GM12875 (cell line): ENCODE results near the gene PPY.

Experiments
- H3K4me3 ChIP-seq: one replicate; pipeline ENCODE4 v1.5.1; 2011; ENCODE audit warnings: low read depth, low read length, control low read depth
- CTCF ChIP-seq: IDR thresholded peaks from 2 replicates; pipeline ENCODE4 v1.5.1; 2011; ENCODE audit warnings: low read depth, mild to moderate bottlenecking, control low read depth, inconsistent platforms, low read length, moderate library complexity, borderline replicate concordance; ENCODE audit not compliant: insufficient read depth

Gene PPY

GRCh38 chr17:43958748-43959352 lies 16.6 kb upstream of the PPY start:
- H3K4me3 ChIP-seq, result no peak overlapping the region
- TF ChIP-seq CTCF, result no peak

GRCh38 chr17:43956222-43956621 lies 13.9 kb upstream of the PPY start:
- no peak overlapping the region for H3K4me3 ChIP-seq
- TF ChIP-seq CTCF, result no peak

- no peak for TF ChIP-seq CTCF
- H3K4me3 ChIP-seq, result no peak within 1 kb of the TSS
Measured at GRCh38 chr17:43953746-43954145, 11.5 kb upstream of the PPY start, which contains the start of gene PYY. TSS of gene PYY (minus strand) at chr17:43953940. CDS start at chr17:43953483, 457 bp downstream.

- no peak for TF ChIP-seq CTCF
- no peak overlapping the region for H3K4me3 ChIP-seq
Measured at GRCh38 chr17:43952724-43953666, 10.7 kb upstream of the PPY start.

- no peak for TF ChIP-seq CTCF
- no peak overlapping the region for H3K4me3 ChIP-seq
Measured at GRCh38 chr17:43952351-43952723, 10.1 kb upstream of the PPY start.

GRCh38 chr17:43951750-43952149 lies 9.5 kb upstream of the PPY start:
- TF ChIP-seq CTCF, result no peak
- no peak overlapping the region for H3K4me3 ChIP-seq
